ENCODE measurements around the gene ADAMTS1.

DNA sequence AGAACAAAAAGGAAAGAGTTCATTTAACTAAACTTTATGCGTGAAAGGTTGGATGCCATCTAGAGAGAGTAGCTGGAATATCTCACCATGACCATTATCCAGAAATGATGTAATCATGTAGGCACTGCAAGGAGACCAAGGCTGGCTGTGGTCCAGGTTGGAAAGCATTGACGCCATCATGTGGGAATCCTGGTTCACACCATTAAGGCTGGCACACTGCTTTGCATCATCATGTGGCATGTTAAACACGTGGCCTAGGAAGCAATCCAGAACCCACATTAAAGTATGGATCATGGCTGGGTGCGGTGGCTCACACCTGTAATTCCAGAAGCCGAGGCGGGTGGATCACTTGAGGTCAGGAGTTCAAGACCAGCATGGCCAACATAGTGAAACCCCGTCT, 4.3 kb downstream of the ADAMTS1 start:
- TF ChIP-seq, protein P1, sequence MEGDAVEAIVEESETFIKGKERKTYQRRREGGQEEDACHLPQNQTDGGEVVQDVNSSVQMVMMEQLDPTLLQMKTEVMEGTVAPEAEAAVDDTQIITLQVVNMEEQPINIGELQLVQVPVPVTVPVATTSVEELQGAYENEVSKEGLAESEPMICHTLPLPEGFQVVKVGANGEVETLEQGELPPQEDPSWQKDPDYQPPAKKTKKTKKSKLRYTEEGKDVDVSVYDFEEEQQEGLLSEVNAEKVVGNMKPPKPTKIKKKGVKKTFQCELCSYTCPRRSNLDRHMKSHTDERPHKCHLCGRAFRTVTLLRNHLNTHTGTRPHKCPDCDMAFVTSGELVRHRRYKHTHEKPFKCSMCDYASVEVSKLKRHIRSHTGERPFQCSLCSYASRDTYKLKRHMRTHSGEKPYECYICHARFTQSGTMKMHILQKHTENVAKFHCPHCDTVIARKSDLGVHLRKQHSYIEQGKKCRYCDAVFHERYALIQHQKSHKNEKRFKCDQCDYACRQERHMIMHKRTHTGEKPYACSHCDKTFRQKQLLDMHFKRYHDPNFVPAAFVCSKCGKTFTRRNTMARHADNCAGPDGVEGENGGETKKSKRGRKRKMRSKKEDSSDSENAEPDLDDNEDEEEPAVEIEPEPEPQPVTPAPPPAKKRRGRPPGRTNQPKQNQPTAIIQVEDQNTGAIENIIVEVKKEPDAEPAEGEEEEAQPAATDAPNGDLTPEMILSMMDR (conservative IDR thresholded peaks at IDR 0.05; ENCODE audit: low read length) = no peak
- TF ChIP-seq EZH2phosphoT487 (IDR thresholded peaks at IDR 0.05; ENCODE audit: borderline replicate concordance) = no peak
